ENCODE measurements around the gene FLVCR1. TPM values are rescaled to one million over a fixed set of nuclear protein-coding genes. Genes with fewer than 3 reads are reported as not detected.

Gene FLVCR1
- total and polyA plus RNA-seq, 9 of the 15 experiments (the other 6 are each of a cell fraction or from before 2014, with no cell fraction given), result 5.2 to 18.0 (median 12.5) TPM

GRCh38 chr1:212915245-212916091 is 57.4 kb downstream of the FLVCR1 start:
- ATAC-seq, result peak; percentile 78
- Histone ChIP-seq H3K27ac (ENCODE audit: extremely low read depth, low read depth, low read length) (no peak overlapping the region; the same call in 2 of the 3 replicates), H3K4me2 (ENCODE audit: insufficient read depth, low read length) (no peak overlapping the region; the same call in 1 of the 2 replicates), H3K9ac (ENCODE audit: insufficient read depth in 1 of 2, low read depth in 2 of 2, low read length in 2 of 2) (no peak overlapping the region), H3K9me1 (ENCODE audit: control insufficient read depth, insufficient read depth, low read length) (no peaks in the 10 kb centered on the region), H3K27me3 (ENCODE audit: control insufficient read depth in 2 of 2, insufficient read depth in 2 of 2, low read length in 2 of 2) (peaks cover 2 to 16% of the 10 kb centered on the region in 2 experiments; a peak in 3 of 5 replicates), H3K4me1 (replicated peaks in 1 of 2; ENCODE audit: control insufficient read depth in 2 of 2, insufficient read depth in 2 of 2, low read length in 2 of 2) (peaks cover 11% of the 10 kb centered on the region in 2 experiments; a peak in 4 of 5 replicates), H3K4me3 (no peak overlapping the region), H3K9me3 (replicated peaks; ENCODE audit: control insufficient read depth, insufficient read depth, low read depth, low read length) (no peaks in the 10 kb centered on the region), H2AFZ (ENCODE audit: low read depth, low read length) (peak overlapping the region; percentile 80), H3K36me3 (ENCODE audit: control insufficient read depth, insufficient read depth, low read length) (no peaks in the 10 kb centered on the region), H3K79me2 (ENCODE audit: control insufficient read depth, insufficient read depth, low read length) (no peaks in the 10 kb centered on the region), H4K20me1 (replicated peaks; ENCODE audit: control insufficient read depth, insufficient read depth, low read length) (no peaks in the 10 kb centered on the region)
- ChIA-PET CTCF (ENCODE audit: low intra/inter-chr PET ratio) (interaction anchor here (1.8 kb wide), 1 partner anchor 101 kb away, joined by 9 read pairs; no protein-coding TSS in a partner anchor), POLR2A (no interaction called here)
- peak; percentile 60 to 70 (median 65) for DNase-seq (ENCODE audit: extremely low read depth in 1 of 4, low spot score in 3 of 4)
- in situ Hi-C loops (cut with MboI), result no loop called here
- no TSS peak for BruUV-seq (replicated peaks)
- peak; percentile 92 for FAIRE-seq
- intact Hi-C loops (cut with micrococcal nuclease), result loop anchor here (2.0 to 10.0 kb wide), 8 partner anchors 58 to 441 kb away; partner anchors contain the start of genes BATF3 and FLVCR1
- WGBS (ENCODE audit: insufficient coverage, low coverage, missing lambda C conversion rate), result 37% methylated on average over 13 of the region's 13 CpGs
- TF ChIP-seq HOXB6 (CRISPR knock-in tag; IDR thresholded peaks at IDR 0.05; ENCODE audit: borderline replicate concordance) (no peak), ZNF282 (CRISPR knock-in tag; IDR thresholded peaks at IDR 0.05) (no peak), PKNOX1 (IDR thresholded peaks at IDR 0.05) (no peak), DLX4 (CRISPR knock-in tag; IDR thresholded peaks at IDR 0.05) (no peak), THAP7 (CRISPR knock-in tag; IDR thresholded peaks at IDR 0.05) (no peak), ZFP36 (IDR thresholded peaks at IDR 0.05; ENCODE audit: low read depth, low read length, partially characterized antibody) (no peak), MED1 (CRISPR knock-in tag; IDR thresholded peaks at IDR 0.05; ENCODE audit: borderline replicate concordance) (no peak), NFXL1 (CRISPR knock-in tag; IDR thresholded peaks at IDR 0.05) (no peak), USF1 (CRISPR knock-in tag; IDR thresholded peaks at IDR 0.05) (no peak), CTCF (IDR thresholded peaks at IDR 0.05 in 2 of 3, conservative IDR thresholded peaks at IDR 0.05 in 1 of 3; ENCODE audit: insufficient read depth in 2 of 3, low read depth in 1 of 3, low read length in 3 of 3) (peak; percentile 75 to 83 (median 83)), KLF13 (tag; IDR thresholded peaks at IDR 0.05; ENCODE audit: borderline replicate concordance, low read depth) (no peak), ZNF124 (CRISPR knock-in tag; IDR thresholded peaks at IDR 0.05) (no peak)
